Stimulated activated CD4-positive, alpha-beta T cell treated with anti-CD3 and anti-CD28 coated beads, Interleukin-12 subunit alpha, Interleukin-12 subunit beta, amount 100 ng/mL, for 48 hours (primary cell): Measurements from ENCODE around the gene GLRX5.
"Not testable (repeated sequence)": the region's sequence is repeated elsewhere in the genome, so short reads cannot be mapped to it uniquely, and the experiment has no call there.

Experiments used
- DNase-seq, 3 donors: peaks; one replicate each; pipeline ENCODE4 v3.0.0-alpha.2; 2020; ENCODE audit warnings: low read depth in 2 of 3, low spot score in 1 of 3

The GLRX5 gene

GRCh38 chr14:95549656-95550585 lies 15.1 kb downstream of the GLRX5 start:
- DNase-seq: no peak

- no peak for DNase-seq
Measured at GRCh38 chr14:95551435-95551834, 16.6 kb downstream of the GLRX5 start.

- no peak for DNase-seq
Measured at GRCh38 chr14:95553141-95553540, 18.3 kb downstream of the GLRX5 start.

- no peak for DNase-seq
Measured at GRCh38 chr14:95555053-95555452, 20.2 kb downstream of the GLRX5 start.

- no peak for DNase-seq
Measured at GRCh38 chr14:95557291-95557690, 22.4 kb downstream of the GLRX5 start.

GRCh38 chr14:95557832-95558231 lies 23.0 kb downstream of the GLRX5 start:
- no peak for DNase-seq

GRCh38 chr14:95559203-95559602 lies 24.4 kb downstream of the GLRX5 start:
- DNase-seq: no peak

GRCh38 chr14:95561001-95561412 lies 26.2 kb downstream of the GLRX5 start:
- peak; percentile 79 to 92 (median 82) for DNase-seq

GRCh38 chr14:95562892-95563685 lies 28.2 kb downstream of the GLRX5 start:
- no peak for DNase-seq

- no peak for DNase-seq
Measured at GRCh38 chr14:95564060-95564459, 29.2 kb downstream of the GLRX5 start.

- DNase-seq: no peak
Measured at GRCh38 chr14:95569440-95569839, 34.6 kb downstream of the GLRX5 start.

GRCh38 chr14:95573313-95573712 lies 38.5 kb downstream of the GLRX5 start:
- no peak for DNase-seq

GRCh38 chr14:95575840-95576473 lies 41.1 kb downstream of the GLRX5 start:
- no peak for DNase-seq

- DNase-seq: no peak
Measured at GRCh38 chr14:95577067-95577800, 42.4 kb downstream of the GLRX5 start.

GRCh38 chr14:95577870-95578269 lies 43.0 kb downstream of the GLRX5 start:
- no peak for DNase-seq

GRCh38 chr14:95583836-95584617 lies 49.2 kb downstream of the GLRX5 start:
- not testable (repeated sequence) for DNase-seq

GRCh38 chr14:95585953-95586620 lies 51.2 kb downstream of the GLRX5 start:
- DNase-seq: no peak

GRCh38 chr14:95591182-95591581 lies 56.3 kb downstream of the GLRX5 start:
- not testable (repeated sequence) for DNase-seq
